ENCODE data around the gene C20orf96.

C20orf96 gene

DNA sequence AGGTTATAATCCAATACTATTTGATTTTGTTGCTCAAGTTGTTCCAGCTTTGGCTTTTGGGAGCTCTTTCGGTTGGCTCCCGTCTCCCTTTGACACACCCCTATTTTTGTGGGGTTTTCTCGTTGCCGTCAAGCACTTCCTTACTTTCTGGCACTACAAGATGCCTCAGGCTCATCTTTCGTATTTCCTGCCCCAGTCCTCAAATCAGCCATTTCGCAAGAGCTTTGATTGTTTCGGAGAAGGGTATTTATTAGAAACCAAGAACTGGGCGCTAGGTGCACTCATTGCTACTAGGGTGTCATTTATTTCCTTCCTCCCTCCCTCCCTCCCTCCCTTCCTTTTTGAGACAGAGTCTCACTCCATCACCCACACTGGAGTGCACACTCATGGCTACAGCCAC lies 21.5 kb upstream of the C20orf96 start:
- no peak for DNase-seq

DNA sequence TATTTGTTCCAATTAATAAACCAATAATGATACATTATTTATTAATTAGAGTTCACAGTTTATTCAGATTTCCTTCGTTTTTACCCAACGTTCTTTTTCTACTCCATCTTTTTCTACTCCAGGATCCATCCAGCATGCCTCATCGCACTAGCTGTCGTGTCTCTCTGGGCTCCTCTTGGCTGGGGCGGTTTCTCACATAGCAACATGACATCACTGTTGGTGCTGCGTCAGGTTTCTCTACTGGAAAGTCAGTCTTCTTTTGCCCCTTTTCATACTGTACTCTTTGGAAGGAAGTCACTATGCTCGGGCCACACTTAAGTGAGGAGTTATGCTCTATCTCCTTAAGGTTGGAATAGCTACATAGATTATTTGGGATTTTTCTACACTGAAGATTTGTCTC lies 21.1 kb upstream of the C20orf96 start:
- no peak for DNase-seq

DNA sequence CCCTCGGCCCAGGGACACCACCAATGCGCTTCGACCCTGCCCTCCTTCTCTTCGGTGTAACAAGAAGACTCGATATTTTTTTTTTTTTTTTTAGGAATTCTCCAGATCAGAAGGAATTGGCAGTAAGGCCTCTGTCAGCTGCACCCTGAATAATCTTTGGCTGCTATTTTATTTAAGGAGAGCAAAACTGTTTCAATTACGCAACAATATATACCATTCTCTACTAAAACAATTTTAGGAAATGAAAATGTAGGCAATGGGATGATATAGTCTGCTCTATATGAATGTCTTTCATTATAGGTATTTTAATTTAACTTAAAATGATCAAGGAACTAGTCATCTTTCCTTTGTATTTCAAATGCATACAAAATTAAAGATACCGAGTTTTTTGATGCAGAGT lies 20.1 kb upstream of the C20orf96 start:
- DNase-seq, result no peak

DNA sequence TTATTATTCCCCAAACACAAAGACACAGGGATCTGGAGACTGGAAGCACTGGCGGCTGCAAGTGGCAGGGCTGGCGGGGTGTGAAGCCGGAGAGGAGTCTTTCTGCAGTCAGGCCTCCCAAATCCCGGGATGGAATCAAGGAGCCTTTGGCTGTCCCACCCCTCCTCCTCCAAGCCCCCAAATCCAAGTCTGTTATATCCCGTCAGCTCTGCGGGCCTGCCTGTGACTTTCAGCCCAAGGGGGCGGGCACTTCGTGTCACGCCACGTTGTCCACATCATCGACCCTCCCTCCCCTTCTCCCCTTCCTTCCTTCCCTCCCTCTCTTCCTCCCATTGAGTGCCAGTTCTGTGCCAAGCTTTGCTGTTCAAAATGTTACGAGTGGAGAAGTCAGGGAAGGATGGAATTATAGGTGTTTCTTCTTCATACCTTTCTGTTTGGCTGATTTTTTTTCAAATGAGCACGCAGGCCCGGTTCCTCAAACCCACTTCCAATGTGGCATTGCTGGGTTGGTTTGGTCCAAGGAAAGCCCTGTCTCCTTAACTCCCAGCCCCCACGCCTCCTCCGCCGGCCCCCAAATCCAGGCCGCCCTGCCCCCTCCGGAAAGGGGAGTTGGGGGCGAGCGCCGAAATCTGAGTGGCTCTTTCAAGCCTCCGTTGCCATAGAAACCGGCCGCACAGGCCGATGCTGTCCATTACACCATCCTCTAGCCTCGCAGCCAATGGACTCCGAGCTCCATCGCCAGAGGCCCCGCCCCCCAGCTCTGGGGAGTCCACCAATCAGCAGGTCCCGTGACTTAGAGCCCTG lies 19.5 kb upstream of the C20orf96 start:
- DNase-seq, result peak; percentile 31

DNA sequence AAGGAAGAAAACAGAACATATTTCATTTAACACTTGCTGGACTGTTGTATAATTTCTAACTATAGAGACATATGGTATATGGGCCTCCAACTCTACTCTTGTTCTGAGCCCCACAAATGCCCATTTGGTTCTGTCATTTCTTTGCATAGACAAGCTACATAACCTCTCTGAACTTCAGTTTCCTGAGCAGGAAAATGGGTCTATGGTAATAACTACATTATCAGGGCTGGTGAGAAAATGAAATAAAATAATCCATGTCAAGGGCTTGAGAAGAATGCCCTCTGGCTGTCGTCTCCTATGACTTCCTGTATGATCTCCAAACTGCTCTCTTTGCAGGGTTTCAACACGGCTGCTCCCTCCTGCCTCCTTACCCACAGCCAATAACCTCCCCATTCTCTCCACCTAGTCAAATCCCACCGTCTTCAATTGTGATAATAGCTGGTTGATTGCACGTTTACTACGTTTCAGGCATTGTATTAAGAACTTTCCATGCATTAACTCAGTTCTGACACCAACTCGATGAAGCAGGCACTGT lies 18.8 kb upstream of the C20orf96 start:
- DNase-seq, result no peak

DNA sequence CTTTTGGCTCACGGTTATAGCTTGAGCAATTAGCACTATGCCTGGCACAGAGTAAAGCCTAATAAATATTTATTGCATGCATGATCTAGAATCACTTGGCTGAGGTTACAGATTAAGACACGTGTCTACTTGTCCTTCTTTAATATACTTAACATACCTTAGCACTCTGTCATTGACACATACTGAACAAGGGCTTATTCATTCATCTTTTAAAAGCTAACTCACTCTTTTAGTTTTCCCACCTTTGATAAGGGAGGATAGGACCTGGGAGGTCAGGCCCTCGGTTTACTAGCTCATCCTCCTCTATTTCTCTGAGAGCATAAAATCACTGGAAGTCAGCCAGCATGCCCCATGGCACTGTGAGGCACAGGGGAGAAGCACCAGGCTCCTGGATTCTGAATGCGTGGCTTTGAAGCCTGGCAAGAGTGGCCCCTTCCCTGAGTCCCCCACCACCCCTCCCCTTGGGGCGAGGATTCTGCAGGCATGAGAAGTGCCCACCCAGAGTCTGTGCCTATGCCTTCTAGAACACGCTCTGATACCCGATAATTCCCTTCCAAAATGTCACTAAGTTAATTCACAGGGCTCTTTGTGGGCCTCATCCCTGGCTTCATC lies 18.0 kb upstream of the C20orf96 start:
- DNase-seq, result no peak

DNA sequence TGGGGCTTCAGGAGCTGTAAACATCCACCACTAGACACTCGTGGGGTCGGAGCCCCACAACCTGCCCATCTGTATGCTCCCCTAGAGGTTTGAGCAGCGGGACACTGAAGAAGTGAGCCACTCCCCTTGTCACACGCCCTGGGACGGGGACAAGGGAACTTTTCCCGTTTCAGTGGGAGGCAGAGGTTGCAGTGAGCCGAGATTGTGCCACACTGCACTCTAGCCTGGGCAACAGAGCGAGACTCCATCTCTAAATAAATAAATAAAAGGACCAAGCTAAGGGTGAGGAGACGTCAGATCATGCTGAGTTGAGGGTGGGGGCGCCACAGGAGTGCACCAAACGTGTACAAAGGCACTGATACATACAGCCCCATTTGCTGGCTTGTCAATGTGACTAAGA lies 15.2 kb upstream of the C20orf96 start:
- DNase-seq, result no peak

DNA sequence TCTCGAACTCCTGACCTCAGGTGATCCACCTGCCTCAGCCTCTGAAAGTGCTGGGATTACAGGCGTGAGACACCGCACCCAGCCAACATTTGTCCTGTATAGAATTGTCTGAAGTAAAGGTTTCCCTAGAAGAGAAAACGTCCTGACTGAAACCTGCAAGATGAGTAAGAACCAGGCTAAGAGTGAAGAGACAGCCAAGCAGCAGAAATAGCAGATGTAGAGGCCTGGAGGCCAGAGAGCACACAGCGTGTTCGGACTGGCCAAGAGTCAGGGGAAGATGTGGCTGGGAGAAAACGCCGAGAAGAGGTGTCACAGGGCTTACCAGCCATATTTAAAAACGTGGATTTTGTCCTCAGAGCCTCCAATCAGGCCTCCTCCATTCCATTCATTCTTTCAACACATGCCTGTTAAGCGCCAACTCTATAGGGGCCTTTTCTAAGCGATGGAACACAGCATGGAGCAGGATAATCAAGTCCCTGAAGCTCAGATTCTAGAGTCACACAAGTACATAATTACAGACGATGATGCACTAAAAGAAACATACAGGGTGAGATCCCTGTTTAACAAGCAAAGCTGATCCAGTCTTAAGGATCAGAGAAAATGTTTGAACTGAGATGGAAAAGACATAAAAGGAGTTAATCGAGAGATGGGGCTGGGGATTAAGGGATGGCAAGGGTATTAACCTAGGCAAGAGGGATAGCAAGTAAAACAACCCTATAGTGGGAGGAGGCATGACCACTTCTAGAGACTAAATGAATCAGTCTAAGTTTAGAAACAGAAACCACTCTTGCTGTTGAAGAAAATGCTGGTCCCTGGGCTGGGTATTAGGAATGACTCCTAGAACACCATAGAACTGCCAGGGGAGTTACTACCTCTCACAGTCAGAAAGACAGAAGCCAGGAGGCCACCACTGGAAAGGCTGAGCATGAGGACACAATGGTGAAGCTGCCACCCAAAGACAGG lies 11.6 kb upstream of the C20orf96 start:
- no peak for DNase-seq

DNA sequence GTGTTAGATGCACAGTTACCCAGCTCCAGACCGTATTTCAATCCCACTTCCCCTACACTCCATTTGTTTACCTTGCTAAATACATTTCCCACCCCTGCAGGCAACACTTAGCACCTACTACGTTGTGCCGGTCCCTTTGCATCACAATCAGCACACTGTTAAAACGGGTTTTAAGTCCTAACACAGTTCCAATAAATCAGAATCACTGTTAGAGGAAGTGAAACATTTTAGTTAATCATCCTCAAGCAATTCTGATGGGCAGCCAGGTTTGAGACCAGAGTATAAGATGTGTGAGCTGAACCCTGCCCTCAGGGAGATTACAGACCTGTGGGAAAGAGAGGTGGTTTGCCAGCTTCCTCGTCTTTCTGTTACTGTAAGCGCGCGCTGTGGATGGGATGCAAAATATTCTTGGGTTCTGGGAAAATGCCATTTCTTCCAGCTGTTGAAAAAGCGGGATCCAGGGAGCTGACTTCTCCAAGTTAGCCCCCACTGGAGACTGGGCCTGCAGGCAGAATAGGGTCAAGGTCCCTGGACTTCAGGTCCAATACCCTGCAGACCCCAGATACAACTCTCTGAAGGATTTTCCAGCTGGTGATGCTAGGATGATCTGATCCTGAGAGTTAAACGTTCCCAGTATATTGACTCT lies 9.9 kb upstream of the C20orf96 start:
- no peak for DNase-seq

DNA sequence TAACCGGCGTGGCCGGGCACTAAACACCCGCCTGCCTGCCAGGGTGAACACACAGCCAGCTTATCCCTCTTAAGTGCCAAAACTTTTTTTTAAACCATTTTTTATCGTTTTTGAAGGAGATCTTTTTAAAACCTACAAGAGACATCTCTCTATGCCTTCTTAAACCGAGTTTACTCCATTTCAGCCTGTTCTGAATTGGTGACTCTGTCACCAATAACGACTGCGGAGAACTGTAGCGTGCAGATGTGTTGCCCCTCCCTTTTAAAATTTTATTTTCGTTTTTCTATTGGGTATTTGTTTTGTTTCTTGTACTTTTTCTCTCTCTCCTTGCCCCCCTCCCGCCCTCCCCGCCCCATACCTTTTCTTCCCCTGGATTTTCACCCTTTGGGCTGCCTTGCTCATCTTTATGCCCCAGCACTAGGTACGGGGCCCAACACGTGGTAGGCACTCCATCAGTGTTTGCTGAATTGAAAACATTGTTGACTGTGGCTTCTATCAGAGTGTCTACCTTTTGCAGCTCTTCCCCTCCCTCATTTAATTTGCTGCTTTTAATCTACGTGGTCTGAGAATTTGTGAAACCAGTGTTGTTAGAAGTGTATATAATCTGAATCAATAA lies 8.3 kb upstream of the C20orf96 start:
- DNase-seq, result no peak

DNA sequence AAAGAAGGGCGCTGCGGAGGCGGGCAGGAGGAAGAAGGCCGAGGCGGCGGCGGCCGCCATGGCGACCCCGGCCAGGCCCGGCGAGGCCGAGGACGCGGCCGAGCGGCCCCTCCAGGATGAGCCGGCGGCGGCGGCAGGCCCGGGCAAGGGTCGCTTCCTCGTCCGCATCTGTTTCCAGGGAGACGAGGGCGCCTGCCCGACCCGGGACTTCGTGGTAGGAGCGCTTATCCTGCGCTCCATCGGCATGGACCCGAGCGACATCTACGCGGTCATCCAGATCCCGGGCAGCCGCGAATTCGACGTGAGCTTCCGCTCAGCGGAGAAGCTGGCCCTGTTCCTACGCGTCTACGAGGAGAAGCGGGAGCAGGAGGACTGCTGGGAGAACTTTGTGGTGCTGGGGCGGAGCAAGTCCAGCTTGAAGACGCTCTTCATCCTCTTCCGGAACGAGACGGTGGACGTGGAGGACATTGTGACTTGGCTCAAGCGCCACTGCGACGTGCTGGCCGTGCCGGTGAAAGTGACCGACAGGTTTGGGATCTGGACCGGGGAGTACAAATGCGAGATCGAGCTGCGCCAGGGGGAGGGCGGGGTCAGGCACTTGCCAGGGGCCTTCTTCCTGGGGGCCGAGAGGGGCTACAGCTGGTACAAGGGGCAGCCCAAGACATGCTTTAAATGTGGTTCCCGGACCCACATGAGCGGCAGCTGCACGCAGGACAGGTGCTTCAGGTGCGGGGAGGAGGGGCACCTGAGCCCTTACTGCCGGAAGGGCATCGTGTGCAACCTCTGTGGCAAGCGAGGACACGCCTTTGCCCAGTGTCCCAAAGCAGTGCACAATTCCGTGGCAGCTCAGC lies 7.6 kb upstream of the C20orf96 start:
- no peak for DNase-seq

DNA sequence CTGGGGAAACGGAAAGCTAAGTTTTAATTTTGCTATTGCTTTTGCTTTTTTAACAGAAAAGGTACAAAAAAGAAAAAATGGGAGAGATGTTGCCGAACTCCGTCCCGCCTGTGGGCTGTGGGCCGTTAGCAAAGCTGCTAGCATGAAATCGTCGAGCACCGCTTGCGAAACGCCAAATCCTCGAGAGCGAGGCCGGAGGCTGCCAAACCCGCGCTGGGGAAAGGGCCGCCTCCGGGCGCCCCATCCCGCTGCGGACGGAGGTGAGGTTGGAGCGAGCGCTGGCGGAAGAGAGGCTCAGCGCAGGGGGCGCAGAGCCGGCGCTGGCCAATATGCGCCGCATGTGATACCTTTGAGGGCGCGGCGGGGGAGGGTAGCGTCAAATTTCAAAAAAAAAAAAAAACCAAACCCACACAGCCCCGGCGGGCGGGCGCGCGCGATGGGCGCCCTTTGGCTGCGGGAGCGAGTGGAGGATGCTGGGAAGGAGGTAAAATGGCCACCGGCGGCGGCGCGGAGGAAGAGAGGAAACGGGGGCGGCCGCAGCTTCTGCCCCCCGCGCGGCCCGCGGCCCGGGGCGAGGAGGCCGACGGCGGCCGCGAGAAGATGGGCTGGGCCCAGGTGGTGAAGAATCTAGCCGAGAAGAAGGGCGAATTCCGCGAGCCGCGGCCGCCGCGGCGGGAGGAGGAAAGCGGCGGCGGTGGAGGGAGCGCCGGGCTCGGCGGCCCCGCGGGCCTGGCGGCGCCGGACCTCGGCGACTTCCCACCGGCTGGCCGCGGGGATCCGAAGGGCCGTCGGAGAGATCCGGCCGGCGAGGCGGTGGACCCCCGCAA lies 6.8 kb upstream of the C20orf96 start, which contains the start of gene ZCCHC3:
Gene ZCCHC3 (plus strand): TSS at position 473 of the 827 bp plus-strand sequence. CDS start 17 bp downstream, at position 490.
- DNase-seq, result peak; percentile 66

DNA sequence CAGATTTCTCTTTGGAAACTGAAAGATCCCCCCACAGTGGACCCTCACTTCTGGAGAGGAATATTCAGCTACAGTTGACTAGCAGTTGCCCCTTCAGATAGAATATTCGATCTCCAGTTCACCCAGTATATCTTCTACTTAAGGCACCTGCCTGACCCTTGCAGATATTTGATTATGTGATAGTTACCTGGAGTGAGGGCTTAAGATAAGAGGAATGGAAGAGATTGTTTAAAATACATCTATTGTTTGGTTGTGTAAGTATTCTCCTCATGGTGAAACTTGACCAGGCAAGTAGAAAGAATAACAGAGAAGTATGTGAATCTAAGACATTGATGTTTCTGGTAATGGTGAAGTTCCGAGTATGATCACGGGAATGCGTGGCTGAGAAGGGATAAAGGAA lies 5.3 kb upstream of the C20orf96 start:
- no peak for DNase-seq

DNA sequence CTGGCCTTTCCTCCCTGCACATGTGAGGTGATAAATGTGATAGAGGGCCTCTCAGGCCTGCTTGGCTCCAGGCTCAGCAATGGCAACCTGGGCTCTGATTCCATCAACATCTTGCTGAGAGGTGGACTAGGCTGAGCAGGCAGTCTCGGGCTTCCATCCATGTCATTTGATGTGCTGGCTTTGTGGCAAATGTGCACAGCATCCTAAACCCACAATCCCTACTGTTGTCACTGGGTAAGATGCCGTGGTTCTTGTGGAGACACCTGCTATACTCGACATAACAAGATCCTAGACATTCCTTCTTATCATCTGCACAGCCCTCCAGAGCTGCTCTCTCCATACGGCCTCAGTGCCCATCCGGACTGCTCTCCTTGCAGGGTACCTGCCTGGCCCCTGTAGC lies 4.1 kb upstream of the C20orf96 start:
- no peak for DNase-seq

DNA sequence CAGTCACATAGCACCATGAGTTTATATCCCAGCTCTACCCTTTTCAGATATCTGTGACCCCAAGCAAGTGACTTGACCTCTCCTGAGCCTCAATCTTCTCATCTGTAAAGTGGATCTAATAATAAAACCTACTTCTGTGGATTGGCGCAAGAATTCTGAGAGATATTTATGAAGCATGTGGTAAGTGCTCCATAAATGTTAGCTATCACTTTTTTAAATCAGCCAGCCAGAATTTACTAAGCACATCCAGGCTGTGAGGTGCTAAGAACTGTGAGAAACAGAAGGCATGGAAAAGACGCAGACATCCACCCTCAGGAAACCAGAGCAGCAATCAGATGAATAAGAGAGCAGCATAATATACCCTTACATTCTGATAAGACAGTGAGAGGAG lies 862 bp downstream of the C20orf96 start:
- DNase-seq, result no peak

DNA sequence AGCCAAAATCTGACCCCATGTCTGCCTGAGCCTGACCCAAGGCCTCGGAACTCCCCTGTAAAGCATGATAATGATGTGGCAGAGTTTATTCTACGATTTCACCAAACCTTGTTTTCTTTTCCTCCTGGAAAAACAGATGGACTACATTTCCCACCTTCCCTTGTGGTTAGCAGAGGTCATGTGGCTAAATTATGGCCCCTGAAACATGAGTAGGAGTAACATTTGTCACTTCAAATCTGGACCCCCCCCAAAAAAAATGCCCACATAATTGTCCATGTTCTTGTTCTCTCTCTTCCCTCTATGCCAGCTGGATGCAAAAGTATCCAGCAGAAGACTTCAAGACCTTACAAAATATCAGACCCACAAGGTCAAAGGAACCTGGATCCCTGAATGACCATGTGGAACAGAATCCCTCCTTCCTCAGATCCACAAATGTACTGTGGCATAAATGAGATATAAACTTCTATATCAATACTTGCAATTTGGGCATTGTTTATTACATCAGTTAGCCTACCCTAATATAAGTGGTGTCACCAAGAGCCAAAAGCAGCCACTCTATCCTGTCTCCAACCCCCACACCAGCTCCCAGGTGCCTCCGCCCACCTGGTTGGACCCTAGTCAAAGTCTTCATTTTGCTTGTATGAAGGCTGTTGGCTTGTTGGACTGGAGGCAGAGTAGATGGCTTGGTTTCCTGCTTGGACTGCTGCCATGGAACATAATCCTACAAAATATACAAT lies 1.4 kb downstream of the C20orf96 start:
- DNase-seq, result no peak

DNA sequence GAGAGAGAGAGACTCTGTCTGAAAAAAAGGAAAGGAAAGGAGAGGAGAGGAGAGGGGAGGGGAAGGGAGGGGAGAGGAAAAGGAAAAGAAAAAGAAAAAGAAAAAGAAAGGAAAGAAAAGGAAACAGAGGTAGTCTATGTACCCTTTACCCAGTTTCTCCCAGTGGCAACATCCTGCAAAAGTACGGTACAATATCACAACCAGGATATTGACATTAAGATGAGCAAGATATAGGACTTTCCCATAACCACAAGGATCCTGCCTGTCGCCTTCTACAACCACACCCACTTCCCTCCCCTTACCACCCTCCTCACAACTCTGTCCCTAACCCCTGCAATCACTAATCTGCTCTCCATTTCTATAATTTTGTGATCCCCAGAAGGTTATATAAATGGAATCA lies 4.0 kb downstream of the C20orf96 start:
- no peak for DNase-seq

DNA sequence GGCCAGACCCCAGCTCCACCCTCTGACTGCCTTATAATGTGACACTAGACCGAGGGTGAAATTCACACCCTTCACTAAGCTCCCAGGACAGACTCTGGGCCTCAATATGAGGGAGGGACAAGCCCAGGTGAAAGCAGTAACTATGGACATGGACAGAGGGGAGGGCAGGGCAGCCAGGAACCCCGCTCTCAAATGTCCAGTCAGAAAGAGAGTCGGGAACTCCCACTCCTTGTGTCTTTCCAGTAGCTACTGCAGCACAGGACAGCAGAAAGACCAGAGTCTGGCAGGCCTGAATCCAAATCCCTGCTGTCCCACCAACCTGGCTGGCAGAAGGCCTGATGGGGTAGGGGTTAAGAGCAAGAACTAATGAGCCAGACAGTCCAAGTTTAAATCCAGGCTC lies 6.4 kb downstream of the C20orf96 start:
- DNase-seq, result no peak
